Ovary (tissue), 9 donors: ENCODE data around the gene NUAK1. TPM values are rescaled to one million over a fixed set of nuclear protein-coding genes. Genes with fewer than 3 reads are reported as not detected.

Experiments used
- DNase-seq, 5 donors: peaks; one replicate each; pipeline ENCODE4 v3.0.0-alpha.2; 2019 to 2020
- H3K27ac ChIP-seq, 2 donors: fragments of 200-600 bp; one replicate each; pipeline versions ENCODE4 v1.5.1 to v1.8.0; 2019 to 2022
- H3K27me3 ChIP-seq: fragments of 200-600 bp; one replicate; pipeline ENCODE4 v1.8.0; 2022
- H3K36me3 ChIP-seq: fragments of 200-600 bp; sonication (generic); one replicate; pipeline ENCODE4 v1.5.1; 2019
- H3K4me1 ChIP-seq: one replicate; pipeline ENCODE4 v1.8.1; 2013; ENCODE audit warnings: mild to moderate bottlenecking, moderate library complexity; ENCODE audit not compliant: insufficient read depth
- H3K4me3 ChIP-seq: fragments of 200-600 bp; sonication (generic); one replicate; pipeline ENCODE4 v1.5.1; 2017
- H3K9me3 ChIP-seq, 2 donors: fragments of 200-600 bp in 1 of 2; sonication (generic) in 1 of 2; one replicate each; pipeline versions ENCODE4 v1.5.1 to v1.8.1; 2013 to 2019; ENCODE audit warnings: mild to moderate bottlenecking in 1 of 2, moderate library complexity in 1 of 2
- CTCF ChIP-seq, 3 donors: fragments of 450-650 bp in 2 of 3; fragments of 200-600 bp in 1 of 3; IDR thresholded peaks; one replicate each; pipeline versions ENCODE4 v1.5.1 to v1.8.0; 2016 to 2022; ENCODE audit warnings: antibody characterized with exemption in 3 of 3, mild to moderate bottlenecking in 1 of 3
- EP300 ChIP-seq: sonication (generic); formaldehyde crosslinking; IDR thresholded peaks from one replicate; pipeline ENCODE4 v1.6.1; 2017; ENCODE audit warnings: antibody characterized with exemption
- POLR2A ChIP-seq: fragments of 450-650 bp; IDR thresholded peaks from one replicate; pipeline ENCODE4 v1.6.1; 2017; ENCODE audit warnings: antibody characterized with exemption, mild to moderate bottlenecking, moderate library complexity
- WGBS, 3 donors: extraction: QIAGEN DNeasy Blood & Tissue Kit in 1 of 3; methylation state at CpG; one replicate each; pipeline versions ENCODE4 v1.1.5 to v1.1.7; 2013 to 2017; 5-methylcytosine and 5-hydroxymethylcytosine counted together
- intact Hi-C, 4 donors: fragments of 100-400 bp; cut with DNase I; formaldehyde crosslinking; loops; one replicate each; pipeline versions ENCODE4 v1.11.0 to v1.15.1; 2022 to 2023
- polyA plus RNA-seq, 2 donors: library from polyadenylated mRNA; stranded (reverse); fragments of 200-250 nt in 1 of 2; fragments of 350-450 nt in 1 of 2; fragmentation: Illumina TruSeq in 1 of 2; extraction: RNeasy Lipid Tissue Mini Kit (QIAGEN cat#74804) in 1 of 2; gene quantifications; one replicate each; pipeline ENCODE4 v1.2.3, GENCODE V29; 2013 to 2014
- total RNA-seq, 7 donors: library from RNA; depleted of rRNA in 2 of 7; stranded (reverse); fragments of >200 nt in 2 of 7; fragmentation: NEBNext Ultra II Directional in 3 of 7; extraction: Animal tissue kit (Norgen Biotek cat#: 25700) in 3 of 7; gene quantifications; one replicate each; pipeline versions ENCODE4 v1.1.0 to v1.2.4, GENCODE V29; 2016 to 2023
- donor health status: DM: no; HTN: no; CAD: no; lungs with moderate emphysema.
- donor health status: DM: no; HTN: no; CAD: no.
- donor health status: Bipolar disorder and iron deficiency.
- donor health status: DM: yes; HTN: yes; CAD: no.
- donor health status: DM: no; HTN: no; CAD: no.
- donor health status: DM: yes; HTN: yes; CAD: no.

Gene NUAK1
- total and polyA plus RNA-seq, 9 donors: 2.8 to 22.2 (median 12.0) TPM

DNA sequence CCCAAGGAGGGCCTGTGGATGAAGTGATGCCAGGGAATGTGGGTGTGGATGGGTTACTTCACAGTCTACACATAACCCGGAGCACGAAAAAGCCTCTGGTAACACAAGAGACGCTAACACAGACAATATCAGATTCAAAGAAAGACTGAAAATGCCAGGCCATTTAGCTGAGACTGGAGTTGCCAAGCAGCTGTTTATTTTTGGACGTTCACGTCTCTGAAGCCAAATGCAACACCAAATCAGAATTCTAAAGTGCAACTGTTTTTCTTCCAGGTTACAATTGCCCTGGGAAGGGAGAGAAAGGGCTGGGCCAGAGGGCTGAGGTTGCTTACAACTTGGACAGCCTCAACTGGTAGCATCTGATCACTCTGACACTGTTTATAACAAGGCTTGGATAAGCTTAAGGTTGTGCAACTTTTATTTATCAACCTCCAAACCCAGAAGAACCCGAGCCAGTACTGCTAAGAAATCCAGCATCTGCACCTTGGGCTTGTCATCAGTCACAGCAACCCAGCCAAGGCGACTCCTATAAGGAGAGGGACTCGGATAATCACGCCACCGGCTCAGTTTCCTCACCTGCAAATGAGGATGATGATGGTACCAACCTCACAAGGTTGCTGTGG is 24.8 kb downstream of the NUAK1 start:
- peak in 2 of 5 donors; percentile 40 to 53 for DNase-seq
- peak overlapping the region; percentile 32 to 55 for H3K27ac ChIP-seq
- intact Hi-C loops: no loop called here
- H3K27me3 ChIP-seq: no peaks in the 10 kb centered on the region
- H3K9me3 ChIP-seq: no peaks in the 10 kb centered on the region
- no peaks in the 10 kb centered on the region for H3K36me3 ChIP-seq
- WGBS, 3 donors: 19 to 36% (median 28%) methylated on average over 10 of the region's 10 CpGs
- H3K4me1 ChIP-seq: peaks cover 15% of the 10 kb centered on the region
- TF ChIP-seq POLR2A (no peak), CTCF (IDR thresholded peaks at IDR 0.05) (no peak), EP300 (no peak)
- no peak overlapping the region for H3K4me3 ChIP-seq

DNA sequence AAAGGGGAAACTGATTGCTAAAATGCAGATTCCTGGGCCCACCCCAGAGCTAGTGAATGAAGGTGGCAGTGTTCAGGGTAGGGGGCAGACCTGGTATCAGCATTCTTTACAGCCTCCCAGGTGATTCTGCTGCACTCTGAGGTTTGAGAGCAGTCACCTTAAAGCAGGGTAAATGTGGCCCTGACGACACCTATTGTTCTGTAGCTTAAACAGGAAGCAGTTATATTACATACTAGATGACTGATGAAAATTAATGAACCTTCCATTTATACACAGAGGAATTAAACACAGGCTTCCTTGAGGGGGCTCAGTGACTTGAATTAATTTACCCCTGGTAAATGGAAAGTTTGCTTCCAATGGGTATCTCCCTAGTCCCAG is 25.3 kb downstream of the NUAK1 start:
- intact Hi-C loops: no loop called here
- Histone ChIP-seq H3K36me3 (no peaks in the 10 kb centered on the region), H3K4me3 (no peak overlapping the region), H3K4me1 (peaks cover 16% of the 10 kb centered on the region), H3K27me3 (no peaks in the 10 kb centered on the region), H3K9me3 (no peaks in the 10 kb centered on the region), H3K27ac (peak overlapping the region; percentile 32 to 55)
- WGBS, 3 donors: 75 to 85% (median 80%) methylated on average over 1 of the region's 1 CpG
- DNase-seq: no peak
- TF ChIP-seq CTCF (IDR thresholded peaks at IDR 0.05): no peak

DNA sequence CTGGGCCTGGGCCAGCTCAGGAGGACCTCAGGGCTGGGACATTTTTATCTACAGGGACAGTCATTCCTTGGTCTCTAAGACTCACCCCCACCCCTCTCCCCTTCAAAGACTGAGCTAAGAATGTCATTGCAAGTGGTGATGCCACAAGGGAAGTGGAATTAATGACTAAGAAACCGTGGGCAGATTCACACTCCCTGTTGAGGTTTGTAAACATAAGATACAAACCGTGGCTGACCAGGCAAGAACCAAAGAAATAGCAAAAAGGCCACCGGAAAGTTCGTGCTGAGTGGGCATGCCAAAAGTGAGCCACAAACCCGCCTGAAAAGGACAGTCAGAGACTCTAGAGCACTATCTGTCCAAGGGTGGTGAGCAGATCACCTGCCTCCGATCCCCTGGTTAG is 25.7 kb downstream of the NUAK1 start:
- Histone ChIP-seq H3K9me3 (no peaks in the 10 kb centered on the region), H3K27ac (peak overlapping the region; percentile 32 to 55), H3K4me1 (peaks cover 17% of the 10 kb centered on the region), H3K36me3 (no peaks in the 10 kb centered on the region), H3K4me3 (no peak overlapping the region), H3K27me3 (no peaks in the 10 kb centered on the region)
- WGBS, 3 donors: 22 to 40% (median 31%) methylated on average over 6 of the region's 6 CpGs
- TF ChIP-seq EP300 (no peak), POLR2A (no peak), CTCF (IDR thresholded peaks at IDR 0.05) (no peak)
- intact Hi-C loops: no loop called here
- DNase-seq: no peak

- Histone ChIP-seq H3K9me3 (no peaks in the 10 kb centered on the region), H3K36me3 (no peaks in the 10 kb centered on the region), H3K27me3 (no peaks in the 10 kb centered on the region), H3K4me3 (no peak overlapping the region), H3K27ac (peak overlapping the region; percentile 55), H3K4me1 (peaks cover 20% of the 10 kb centered on the region)
- no peak for TF ChIP-seq POLR2A
- WGBS, 3 donors: 70 to 82% (median 73%) methylated on average over 13 of the region's 13 CpGs
- intact Hi-C loops: no loop called here
- DNase-seq: peak in 1 of 5 donors; percentile 54
These were observed 26.5 kb downstream of the NUAK1 start for GRCh38 chr12:106112145-106112821.

GRCh38 chr12:106110626-106111300 is 28.0 kb downstream of the NUAK1 start:
- no peaks in the 10 kb centered on the region for H3K27me3 ChIP-seq
- H3K4me3 ChIP-seq: no peak overlapping the region
- no peak for DNase-seq
- no peaks in the 10 kb centered on the region for H3K36me3 ChIP-seq
- 91 to 92% (median 92%) methylated on average over 4 of the region's 4 CpGs for WGBS, 3 donors
- no peak overlapping the region for H3K27ac ChIP-seq
- intact Hi-C loops: no loop called here
- TF ChIP-seq CTCF (IDR thresholded peaks at IDR 0.05): no peak
- TF ChIP-seq EP300: no peak
- no peaks in the 10 kb centered on the region for H3K9me3 ChIP-seq
- peaks cover 21% of the 10 kb centered on the region for H3K4me1 ChIP-seq
